HG03108 (cell line): ENCODE data around the gene C13orf46.

ENCODE experiments used
- ATAC-seq: cut with Tn5 transposase; IDR thresholded peaks from one replicate; pipeline ENCODE4 v1.9.1; 2021; ENCODE audit warnings: moderate library complexity; ENCODE audit not compliant: unreplicated experiment

C13orf46 gene

GRCh38 chr13:113972451-113973217 is 1.2 kb downstream of the C13orf46 start:
- no peak for ATAC-seq

GRCh38 chr13:113971471-113972231 is 2.2 kb downstream of the C13orf46 start:
- no peak for ATAC-seq

DNA sequence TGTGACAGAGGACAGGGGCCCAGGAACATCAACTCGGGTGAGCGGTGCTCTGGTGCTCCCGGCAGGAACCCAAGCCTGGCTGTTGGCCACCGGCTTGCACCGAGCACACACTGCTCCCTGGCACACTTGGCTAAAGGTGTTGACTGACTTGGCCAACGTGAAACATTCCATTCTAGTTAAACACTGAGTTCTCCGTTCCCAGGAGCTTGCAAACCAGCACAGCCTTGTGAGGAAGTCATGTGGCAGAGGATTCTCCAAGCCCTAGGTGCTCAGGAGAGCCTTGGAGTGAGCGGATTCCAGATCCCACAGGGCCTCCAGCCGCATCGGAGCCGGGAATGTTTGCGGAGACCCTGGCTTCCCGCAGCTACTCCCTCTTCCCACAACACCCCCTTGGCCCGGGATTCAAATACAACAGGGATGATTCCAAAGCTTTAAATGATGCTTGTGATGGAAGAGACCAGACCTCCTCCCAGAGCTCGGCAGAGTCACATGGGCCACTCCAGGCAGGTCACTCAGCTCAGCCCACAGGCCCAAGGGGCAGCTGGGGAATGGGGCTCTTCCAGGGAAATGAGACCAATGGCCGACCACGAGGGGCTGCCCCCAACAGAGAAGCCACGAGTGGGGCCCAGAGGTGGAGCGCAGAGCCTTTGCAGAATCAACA is 2.9 kb downstream of the C13orf46 start:
- ATAC-seq = no peak

DNA sequence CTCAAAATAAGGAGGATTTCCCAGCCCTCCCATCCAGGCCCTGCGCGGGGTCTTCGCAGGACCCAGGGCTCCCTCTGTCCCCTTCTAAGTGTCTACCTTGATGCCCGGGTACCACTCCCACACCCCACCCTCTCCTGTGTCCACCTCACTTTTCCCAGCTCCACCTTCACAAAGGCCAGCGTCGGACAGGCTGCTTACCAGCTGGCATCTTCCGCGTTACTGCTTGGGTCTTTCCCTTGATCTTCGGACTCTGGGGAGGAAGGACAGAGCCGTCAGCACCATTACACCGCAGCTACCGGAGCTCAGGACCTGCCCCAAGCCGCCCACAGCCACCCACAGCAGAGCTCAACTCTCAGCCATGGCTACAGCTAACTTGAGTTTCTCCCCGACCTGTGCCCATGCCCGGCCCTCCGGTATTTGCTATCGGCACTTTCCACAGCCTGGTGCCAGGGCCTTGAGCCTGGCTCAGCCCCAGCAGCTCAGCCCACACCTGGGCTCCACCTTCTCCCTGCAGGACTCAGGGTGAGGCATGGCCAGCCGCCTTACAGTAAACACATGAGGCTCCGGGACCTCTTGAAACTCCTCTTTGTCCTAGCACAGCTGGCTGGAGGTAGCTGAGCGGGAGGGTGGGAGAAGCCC is 3.8 kb downstream of the C13orf46 start:
- ATAC-seq = no peak

DNA sequence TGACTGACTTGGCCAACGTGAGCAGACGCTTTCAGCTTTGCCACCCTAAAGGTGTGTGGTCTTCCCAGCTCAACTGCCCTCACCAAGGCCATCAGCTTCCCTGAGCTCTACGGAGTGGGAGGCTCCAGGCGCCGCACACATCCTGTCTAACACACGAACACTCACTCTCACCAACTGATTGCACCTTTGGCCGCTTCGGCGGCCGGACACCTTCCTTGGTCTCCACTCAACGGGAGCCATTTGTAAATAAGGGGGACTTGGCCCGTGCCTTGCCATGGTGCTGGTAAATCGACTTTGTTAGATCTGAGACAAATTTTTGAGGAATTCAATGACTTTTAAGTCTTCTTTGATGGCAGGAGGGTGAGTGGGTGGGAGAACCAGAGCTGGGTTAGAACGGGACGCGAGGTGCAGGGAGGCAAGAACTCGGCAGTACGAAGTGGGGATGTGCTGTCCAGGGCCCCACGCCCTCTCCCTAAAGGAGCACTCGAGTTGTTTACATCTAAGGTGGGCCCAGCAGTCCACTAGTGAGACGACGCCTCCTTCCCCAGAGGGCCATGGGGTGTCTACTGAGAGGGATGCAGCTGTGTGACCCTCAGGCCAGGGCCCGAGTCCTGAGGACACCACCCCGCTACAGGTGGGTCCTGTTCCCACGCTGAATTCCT is 4.4 kb downstream of the C13orf46 start:
- ATAC-seq = no peak

DNA sequence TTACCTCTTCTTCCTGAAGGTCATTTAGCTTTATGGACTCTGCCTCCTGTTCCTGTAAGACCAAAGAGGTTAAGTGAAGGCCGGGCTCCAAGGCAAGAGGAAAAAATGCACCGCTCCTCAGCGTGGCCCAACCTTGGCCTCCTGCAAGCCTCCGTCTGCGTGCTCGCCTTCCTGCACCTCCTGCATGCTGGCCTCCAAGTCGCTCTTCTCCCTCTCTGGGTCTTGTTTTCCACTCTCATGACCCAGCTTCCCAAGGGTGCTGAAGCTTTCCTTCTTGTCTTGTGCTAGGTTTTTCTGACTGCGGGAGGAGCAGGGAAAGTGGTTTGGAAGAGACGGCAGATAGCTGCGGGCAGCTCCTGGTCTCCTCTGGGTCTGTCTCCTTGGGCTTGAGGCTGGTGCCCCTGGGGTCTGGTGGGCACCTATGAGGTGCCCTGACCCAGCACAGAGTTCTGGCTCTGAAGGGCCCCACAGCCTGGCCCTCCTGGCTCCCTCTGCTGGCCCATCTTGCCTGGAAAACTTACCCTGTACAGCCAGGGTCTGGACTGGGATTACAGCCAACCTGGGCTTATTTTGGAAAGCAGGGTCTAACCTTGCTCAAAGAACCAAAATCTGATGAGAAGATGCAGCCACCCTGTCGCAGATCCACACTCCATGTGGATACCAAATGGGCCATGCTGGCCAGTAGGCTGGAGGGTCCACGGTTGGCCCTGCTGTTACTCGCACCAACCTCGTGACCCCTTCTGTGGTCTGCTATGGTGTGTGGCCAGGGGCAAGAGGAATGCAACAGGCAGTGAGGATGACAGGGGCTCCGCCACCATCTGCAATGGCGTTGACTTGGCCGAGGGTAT is 5.2 kb downstream of the C13orf46 start:
- ATAC-seq = no peak

DNA sequence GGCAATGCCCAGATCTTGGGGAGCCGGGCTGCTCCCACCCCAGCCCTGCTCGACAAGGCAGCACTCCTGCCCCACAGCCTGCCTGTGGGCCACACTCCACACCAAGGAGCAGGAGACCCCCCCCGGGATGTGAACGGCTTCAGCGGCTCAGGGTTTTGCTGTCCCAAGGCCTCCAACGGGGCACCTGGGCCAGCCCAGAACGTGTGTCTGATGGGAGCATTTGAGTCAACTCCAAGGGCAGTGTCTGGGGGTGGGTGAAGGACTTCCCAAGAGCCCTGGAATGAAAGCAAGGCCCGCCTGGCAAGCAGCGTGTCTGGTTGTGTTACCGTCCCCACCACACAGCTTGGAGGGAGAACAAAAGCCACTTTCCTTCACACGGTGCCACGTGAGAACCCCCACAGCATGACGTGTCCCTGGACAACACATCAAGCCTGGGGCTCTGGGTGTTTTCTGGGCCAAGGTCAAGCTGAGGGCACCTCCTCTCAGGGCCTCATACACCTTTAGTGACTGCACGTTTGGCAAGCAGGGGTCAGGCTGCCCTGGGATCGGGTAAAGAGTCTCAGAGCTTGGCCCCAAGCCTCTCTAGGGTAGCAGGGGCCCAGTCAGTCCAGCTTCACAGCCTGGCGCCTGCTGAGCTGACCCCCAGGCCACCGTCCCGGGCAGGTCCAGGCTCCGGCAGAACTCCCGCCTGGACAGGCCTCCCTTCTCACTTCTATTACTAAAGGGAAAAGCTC is 6.0 kb downstream of the C13orf46 start:
- no peak for ATAC-seq

DNA sequence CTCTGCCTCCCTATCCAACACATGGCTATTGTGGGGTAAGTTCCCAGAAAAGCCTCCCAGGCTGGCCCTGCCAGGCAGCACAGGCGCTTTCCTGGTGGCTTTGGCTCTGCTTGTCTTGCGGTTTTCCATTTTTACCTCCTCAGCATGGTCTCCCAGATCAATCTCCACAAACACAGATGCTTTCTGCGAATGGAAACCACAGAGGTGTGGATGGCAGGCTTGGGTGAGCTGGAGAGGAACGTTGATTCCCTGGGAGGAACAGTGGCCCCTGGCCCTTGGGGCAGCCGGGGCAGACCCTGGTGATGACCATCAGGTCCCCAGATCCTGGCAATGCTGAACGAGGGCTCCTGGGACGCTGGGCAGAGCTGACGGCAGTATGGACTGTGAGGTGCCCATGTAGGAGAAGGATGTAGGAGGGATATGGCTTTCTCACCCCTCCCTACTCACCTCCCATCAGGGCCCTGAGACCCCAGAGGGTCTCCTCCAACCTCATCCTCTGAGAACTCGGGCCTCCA is 6.6 kb downstream of the C13orf46 start:
- no peak for ATAC-seq

DNA sequence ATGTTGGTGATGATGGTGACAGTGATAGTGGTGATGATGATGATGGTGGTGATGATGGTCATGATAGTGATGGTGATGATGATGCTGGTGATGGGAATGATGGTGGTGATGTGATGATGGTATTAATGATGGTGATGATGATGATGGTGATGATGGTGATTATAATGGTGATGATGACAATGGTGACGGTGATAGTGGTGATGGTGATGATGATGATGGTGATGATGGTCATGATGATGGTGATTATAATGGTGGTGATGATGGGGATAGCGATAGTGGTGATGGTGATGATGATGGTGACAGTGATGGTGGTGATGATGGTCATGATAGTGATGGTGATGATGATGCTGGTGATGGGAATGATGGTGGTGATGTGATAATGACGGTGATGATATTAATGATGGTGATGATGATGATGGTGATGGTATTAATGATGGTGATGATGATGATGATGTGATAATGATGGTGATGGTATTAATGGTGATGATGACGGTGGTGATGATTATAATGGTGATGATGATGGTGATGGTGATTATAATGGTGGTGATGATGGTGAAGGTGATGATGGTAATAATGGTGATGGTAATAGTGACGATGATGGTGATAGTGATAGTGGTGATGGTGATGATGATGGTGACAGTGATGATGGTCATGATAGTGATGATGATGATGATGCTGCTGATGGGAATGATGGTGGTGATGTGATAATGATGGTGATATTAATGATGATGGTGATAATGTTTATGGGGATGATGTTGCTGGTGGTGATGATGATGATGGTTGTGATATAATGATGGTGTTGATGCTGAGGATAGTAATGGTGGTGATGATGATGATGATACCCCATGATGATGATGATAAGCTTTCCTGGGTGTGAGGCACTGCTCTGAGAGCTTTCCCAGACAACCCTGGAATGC is 7.7 kb downstream of the C13orf46 start:
- no peak for ATAC-seq

GRCh38 chr13:113965383-113965874 is 8.4 kb downstream of the C13orf46 start:
- no peak for ATAC-seq

GRCh38 chr13:113964251-113964995 is 9.5 kb downstream of the C13orf46 start:
- no peak for ATAC-seq

DNA sequence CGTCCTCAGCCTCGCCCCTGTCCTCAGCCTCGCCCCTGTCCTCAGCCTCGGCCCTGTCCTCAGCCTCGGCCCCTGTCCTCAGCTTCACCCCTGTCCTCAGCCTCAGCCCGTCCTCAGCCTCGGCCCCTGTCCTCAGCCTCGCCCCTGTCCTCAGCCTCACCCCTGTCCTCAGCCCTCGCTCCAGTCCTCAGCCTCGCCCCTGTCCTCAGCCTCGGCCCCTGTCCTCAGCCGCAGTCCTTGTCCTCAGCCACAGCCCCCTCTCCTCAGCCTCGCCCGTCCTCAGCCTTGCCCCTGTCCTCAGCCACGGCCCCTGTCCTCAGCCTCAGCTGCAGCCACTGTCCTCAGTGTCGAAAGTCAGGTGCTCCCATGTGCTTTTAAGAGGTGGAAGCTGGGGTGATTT is 10.5 kb downstream of the C13orf46 start:
- no peak for ATAC-seq

DNA sequence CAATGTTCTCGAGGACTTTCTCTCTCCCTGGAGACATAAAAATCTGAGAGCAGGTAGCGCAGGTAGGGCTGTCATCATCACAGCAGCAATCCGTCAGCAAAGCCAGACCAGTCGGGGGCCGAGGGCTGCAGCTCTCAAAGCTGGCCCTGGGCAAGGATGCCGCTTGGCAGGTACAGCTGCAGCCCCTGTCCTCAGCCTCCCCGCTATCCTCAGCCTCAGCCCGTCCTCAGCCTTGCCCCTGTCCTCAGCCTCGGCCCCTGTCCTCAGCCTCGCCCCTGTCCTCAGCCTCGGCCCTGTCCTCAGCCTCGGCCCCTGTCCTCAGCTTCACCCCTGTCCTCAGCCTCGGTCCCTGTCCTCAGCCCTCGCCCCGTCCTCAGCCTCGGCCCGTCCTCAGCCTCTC is 10.9 kb downstream of the C13orf46 start:
- ATAC-seq = no peak

- ATAC-seq = no peak
These were observed 11.5 kb downstream of the C13orf46 start for GRCh38 chr13:113962386-113962785.

GRCh38 chr13:113960276-113960948 is 13.5 kb downstream of the C13orf46 start:
- ATAC-seq = no peak

GRCh38 chr13:113959198-113959597 is 14.7 kb downstream of the C13orf46 start:
- no peak for ATAC-seq

DNA sequence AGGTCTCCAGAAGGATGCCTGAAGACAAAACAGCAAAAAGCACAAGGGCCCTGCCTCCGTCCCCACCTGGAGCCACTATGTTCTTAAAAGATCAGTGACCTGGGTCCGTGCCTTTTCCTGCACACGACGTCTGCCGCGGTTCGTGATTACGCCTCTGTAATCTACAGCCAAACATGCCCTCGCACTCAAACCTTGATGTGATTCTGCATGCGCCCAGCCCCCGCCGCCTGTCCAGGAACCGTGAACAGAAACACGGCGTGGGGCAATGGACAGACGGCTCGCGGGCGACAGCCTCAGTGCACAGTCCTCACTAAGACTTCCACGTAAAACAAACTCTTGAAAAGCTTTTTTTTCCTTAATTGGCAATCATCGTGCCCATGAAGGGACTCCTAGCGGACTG is 15.5 kb downstream of the C13orf46 start:
- no peak for ATAC-seq
